ENCODE data around the gene MRPL14. TPM values are rescaled to one million over a fixed set of nuclear protein-coding genes. Genes with fewer than 3 reads are reported as not detected.
A peak's percentile ranks its signal among the peaks of the same experiment; 100 is the strongest.

MRPL14 gene
- total and polyA plus RNA-seq, 9 of the 15 experiments (the other 6 are each of a cell fraction or from before 2014, with no cell fraction given) = 126 to 424 (median 165) TPM

GRCh38 chr6:44076356-44077213, 50.7 kb downstream of the MRPL14 start (continued):
- TF ChIP-seq ZBTB7A (IDR thresholded peaks at IDR 0.05; ENCODE audit: borderline replicate concordance, control insufficient read depth, low read depth, low read length) (no peak; the same call in 1 of the 2 replicates), CREB3 (tag; conservative IDR thresholded peaks at IDR 0.05; ENCODE audit: low read depth) (no peak), HSF4 (CRISPR knock-in tag; IDR thresholded peaks at IDR 0.05; ENCODE audit: borderline replicate concordance) (peak; percentile 78; the same call in 1 of the 2 replicates), YBX1 (IDR thresholded peaks at IDR 0.05) (no peak), ZNF592 (IDR thresholded peaks at IDR 0.05) (peak; percentile 98), ZNF175 (CRISPR knock-in tag; IDR thresholded peaks at IDR 0.05; ENCODE audit: low read depth) (peak; percentile 71; the same call in 1 of the 2 replicates), ZNF57 (CRISPR knock-in tag; IDR thresholded peaks at IDR 0.05) (no peak), RAD21 (CRISPR knock-in tag; conservative IDR thresholded peaks at IDR 0.05 in 1 of 2, IDR thresholded peaks at IDR 0.05 in 1 of 2) (peak; percentile 34 to 38), ZNF449 (CRISPR knock-in tag; IDR thresholded peaks at IDR 0.05) (0 out of 2 replicates have a peak, but pooled peaks have one; percentile 52), PHB (CRISPR knock-in tag; IDR thresholded peaks at IDR 0.05) (peak; percentile 78), CREB3L1 (IDR thresholded peaks at IDR 0.05; ENCODE audit: borderline replicate concordance, low read depth) (peak; percentile 88), POLR2G (IDR thresholded peaks at IDR 0.05; ENCODE audit: low read depth, low read length) (peak; percentile 70), ETS1 (conservative IDR thresholded peaks at IDR 0.05; ENCODE audit: control insufficient read depth, low read depth, low read length) (peak; percentile 88), MAFG (tag; conservative IDR thresholded peaks at IDR 0.05) (no peak), ERF (CRISPR knock-in tag; IDR thresholded peaks at IDR 0.05) (peak; percentile 42; the same call in 1 of the 2 replicates), BHLHE40 (IDR thresholded peaks at IDR 0.05; ENCODE audit: low read length) (peak; percentile 97)

Measured in K562 (cell line).